ENCODE data around the gene AMIGO1. TPM values are rescaled to one million over a fixed set of nuclear protein-coding genes. Genes with fewer than 3 reads are reported as not detected.

AMIGO1 gene
- total and polyA plus RNA-seq, 10 of the 15 experiments (the other 5 are each of a cell fraction or from before 2014, with no cell fraction given) = 0.02 to 0.28 (median 0.08) TPM; not detected in 1

- H4K20me1 ChIP-seq (ENCODE audit: control insufficient read depth, insufficient read depth) = no peaks in the 10 kb centered on the region
- WGBS (ENCODE audit: insufficient coverage, insufficient replicate concordance, low lambda C conversion rate, missing lambda C conversion rate) = 96% methylated on average over 5 of the region's 5 CpGs
- H3K27me3 ChIP-seq (replicated peaks in 1 of 2; ENCODE audit: control insufficient read depth in 2 of 2, insufficient read depth in 2 of 2, low read length in 1 of 2) = no peaks in the 10 kb centered on the region
- CTCF ChIA-PET = no interaction called here
- H2AFZ ChIP-seq (ENCODE audit: control insufficient read depth, low read depth, low read length) = no peak overlapping the region
- BruUV-seq (replicated peaks) = no TSS peak
- SMC1A ChIA-PET (ENCODE audit: uncharacterized antibody, unreplicated experiment) = interaction anchor here (1.4 to 2.8 kb wide), 2 partner anchors 11 to 56 kb away, joined by 3 to 12 read pairs; no protein-coding TSS in a partner anchor
- H3K36me3 ChIP-seq (ENCODE audit: control insufficient read depth in 2 of 2, insufficient read depth in 2 of 2, low read length in 1 of 2) = no peaks in the 10 kb centered on the region; a peak in 1 of 4 replicates
- no peak overlapping the region for H3K4me2 ChIP-seq (ENCODE audit: control insufficient read depth, insufficient read depth)
- H3K27ac ChIP-seq (ENCODE audit: control insufficient read depth, insufficient read depth) = no peak overlapping the region
- peaks cover 87% of the 10 kb centered on the region for H3K79me2 ChIP-seq (ENCODE audit: control insufficient read depth, insufficient read depth, low read length)
- POLR2A ChIA-PET = no interaction called here
- H3K4me3 ChIP-seq = no peak overlapping the region
- intact Hi-C loops (cut with micrococcal nuclease; ENCODE audit: unreplicated experiment) = no loop called here
- peaks cover 4% of the 10 kb centered on the region; the same call in 1 of the 2 replicates for H3K4me1 ChIP-seq (ENCODE audit: control insufficient read depth, insufficient read depth, low read length)
- DNase-seq (ENCODE audit: low read depth, low spot score) (no peak), ATAC-seq (no peak), FAIRE-seq (no peak)
- no peak for TF ChIP-seq EZH2 (IDR thresholded peaks at IDR 0.05; ENCODE audit: borderline replicate concordance, control insufficient read depth, low read depth, low read length)
- TF ChIP-seq ZNF622 (IDR thresholded peaks at IDR 0.05) = no peak
- TF ChIP-seq ZNF24 (IDR thresholded peaks at IDR 0.05) = no peak
- TF ChIP-seq SREBF1 (IDR thresholded peaks at IDR 0.05; ENCODE audit: low read length) = no peak
- no peak for TF ChIP-seq CTCF (IDR thresholded peaks at IDR 0.05 in 2 of 3, conservative IDR thresholded peaks at IDR 0.05 in 1 of 3; ENCODE audit: control insufficient read depth in 2 of 3, extremely low read depth in 1 of 3, insufficient read depth in 1 of 3, low read depth in 3 of 3, low read length in 3 of 3)
- no peak for TF ChIP-seq E2F4 (IDR thresholded peaks at IDR 0.05; ENCODE audit: low read depth, low read length)
- no peak for TF ChIP-seq CHD2 (IDR thresholded peaks at IDR 0.05; ENCODE audit: borderline replicate concordance, low read depth, low read length)
- no peak for TF ChIP-seq ZNF207 (IDR thresholded peaks at IDR 0.05; ENCODE audit: borderline replicate concordance)
- TF ChIP-seq CEBPB (IDR thresholded peaks at IDR 0.05; ENCODE audit: borderline replicate concordance in 1 of 2, low read depth in 2 of 2, low read length in 2 of 2) = no peak
- TF ChIP-seq TCF12 (IDR thresholded peaks at IDR 0.05; ENCODE audit: low read depth, low read length) = no peak
- TF ChIP-seq NFYB (IDR thresholded peaks at IDR 0.05; ENCODE audit: insufficient read depth, low read depth, low read length) = no peak
- no peak for TF ChIP-seq PML (IDR thresholded peaks at IDR 0.05; ENCODE audit: low read length)
- TF ChIP-seq CBX5 (IDR thresholded peaks at IDR 0.05; ENCODE audit: low read depth) = no peak
- TF ChIP-seq ZNF217 (IDR thresholded peaks at IDR 0.05) = no peak
- no peak for TF ChIP-seq LARP7 (IDR thresholded peaks at IDR 0.05)
- TF ChIP-seq BCL3 (IDR thresholded peaks at IDR 0.05; ENCODE audit: borderline replicate concordance, insufficient read depth, low read depth, low read length, poor library complexity, severe bottlenecking) = no peak
- no peak for TF ChIP-seq SIN3A (IDR thresholded peaks at IDR 0.05; ENCODE audit: low read depth, low read length)
- TF ChIP-seq MLLT1 (IDR thresholded peaks at IDR 0.05) = no peak
- no peaks in the 10 kb centered on the region for H3K9me3 ChIP-seq (replicated peaks; ENCODE audit: control insufficient read depth, insufficient read depth, low read length)
- RAD21 ChIA-PET (ENCODE audit: unreplicated experiment) = no interaction called here
- in situ Hi-C loops (cut with MboI) = no loop called here
- H3K9ac ChIP-seq (ENCODE audit: control insufficient read depth, insufficient read depth, low read length) = no peak overlapping the region
These were observed 48.0 kb upstream of the AMIGO1 start for GRCh38 chr1:109557520-109557919.
